ENCODE results near the gene CFAP99. TPM values are rescaled to one million over a fixed set of nuclear protein-coding genes. Genes with fewer than 3 reads are reported as not detected.

The CFAP99 gene
- total and polyA plus RNA-seq, 9 of the 15 experiments (the other 6 are each of a cell fraction or from before 2014, with no cell fraction given), result 0.07 to 0.18 (median 0.09) TPM; not detected in 6

DNA sequence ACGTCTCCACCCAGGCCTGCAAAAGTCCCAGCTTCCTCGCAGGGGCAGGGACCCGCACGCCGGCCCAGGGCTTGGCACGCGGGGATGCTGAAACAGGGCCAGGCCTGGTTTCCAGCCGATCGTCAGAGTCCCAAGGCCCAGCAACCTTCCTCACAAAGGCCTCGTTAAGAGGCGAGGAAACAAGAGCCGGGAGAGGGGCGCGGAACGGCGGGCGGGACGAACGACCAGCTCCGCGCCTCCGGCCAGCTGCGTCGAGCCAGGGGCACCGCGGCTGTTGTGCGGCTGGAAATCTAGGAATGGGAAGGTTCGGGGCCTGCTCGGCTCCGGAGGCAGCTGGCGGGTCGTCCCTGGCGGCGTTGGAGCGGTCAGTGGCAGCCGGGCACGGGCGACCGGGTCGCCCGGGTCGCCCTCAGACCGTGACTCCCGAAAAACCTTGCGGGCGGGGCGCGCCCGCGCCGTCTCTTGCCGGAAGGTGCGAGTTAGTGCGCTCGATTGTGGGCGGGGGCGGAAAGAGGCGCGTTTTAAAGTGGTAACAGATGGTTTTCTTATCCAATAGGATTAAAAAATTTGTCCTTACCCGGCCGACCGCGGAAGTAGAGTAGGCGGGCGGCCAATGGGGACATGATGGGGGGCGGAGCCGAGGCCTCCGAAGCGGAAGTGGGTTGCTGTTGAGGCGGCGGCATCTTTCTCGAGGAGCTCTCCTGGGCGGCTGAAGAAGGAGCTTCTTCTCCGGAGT lies 49.9 kb downstream of the CFAP99 start, which contains the start of gene RNF4 (continued):
- TF ChIP-seq, protein P1, sequence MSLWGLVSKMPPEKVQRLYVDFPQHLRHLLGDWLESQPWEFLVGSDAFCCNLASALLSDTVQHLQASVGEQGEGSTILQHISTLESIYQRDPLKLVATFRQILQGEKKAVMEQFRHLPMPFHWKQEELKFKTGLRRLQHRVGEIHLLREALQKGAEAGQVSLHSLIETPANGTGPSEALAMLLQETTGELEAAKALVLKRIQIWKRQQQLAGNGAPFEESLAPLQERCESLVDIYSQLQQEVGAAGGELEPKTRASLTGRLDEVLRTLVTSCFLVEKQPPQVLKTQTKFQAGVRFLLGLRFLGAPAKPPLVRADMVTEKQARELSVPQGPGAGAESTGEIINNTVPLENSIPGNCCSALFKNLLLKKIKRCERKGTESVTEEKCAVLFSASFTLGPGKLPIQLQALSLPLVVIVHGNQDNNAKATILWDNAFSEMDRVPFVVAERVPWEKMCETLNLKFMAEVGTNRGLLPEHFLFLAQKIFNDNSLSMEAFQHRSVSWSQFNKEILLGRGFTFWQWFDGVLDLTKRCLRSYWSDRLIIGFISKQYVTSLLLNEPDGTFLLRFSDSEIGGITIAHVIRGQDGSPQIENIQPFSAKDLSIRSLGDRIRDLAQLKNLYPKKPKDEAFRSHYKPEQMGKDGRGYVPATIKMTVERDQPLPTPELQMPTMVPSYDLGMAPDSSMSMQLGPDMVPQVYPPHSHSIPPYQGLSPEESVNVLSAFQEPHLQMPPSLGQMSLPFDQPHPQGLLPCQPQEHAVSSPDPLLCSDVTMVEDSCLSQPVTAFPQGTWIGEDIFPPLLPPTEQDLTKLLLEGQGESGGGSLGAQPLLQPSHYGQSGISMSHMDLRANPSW (CRISPR knock-in tag; IDR thresholded peaks at IDR 0.05), result no peak
- peak; percentile 77 for TF ChIP-seq ZFX (CRISPR knock-in tag; IDR thresholded peaks at IDR 0.05)
- peak; percentile 93 for TF ChIP-seq FOXM1 (IDR thresholded peaks at IDR 0.05; ENCODE audit: low read depth)
- TF ChIP-seq FOXM1 (CRISPR knock-in tag; IDR thresholded peaks at IDR 0.05; ENCODE audit: low read depth), result no peak
- TF ChIP-seq ZNF232 (CRISPR knock-in tag; IDR thresholded peaks at IDR 0.05), result no peak; the same call in 1 of the 2 replicates
- no peak for TF ChIP-seq RBM17 (IDR thresholded peaks at IDR 0.05; ENCODE audit: borderline replicate concordance, low read depth, low read length)
- no peak for TF ChIP-seq KAT8 (IDR thresholded peaks at IDR 0.05; ENCODE audit: low read depth)
- TF ChIP-seq ZNF644 (tag; IDR thresholded peaks at IDR 0.05; ENCODE audit: low read depth), result no peak
- peak; percentile 71 for TF ChIP-seq PML (IDR thresholded peaks at IDR 0.05; ENCODE audit: low read length)
- TF ChIP-seq ZNF780A (CRISPR knock-in tag; IDR thresholded peaks at IDR 0.05), result no peak
- TF ChIP-seq, protein P2, sequence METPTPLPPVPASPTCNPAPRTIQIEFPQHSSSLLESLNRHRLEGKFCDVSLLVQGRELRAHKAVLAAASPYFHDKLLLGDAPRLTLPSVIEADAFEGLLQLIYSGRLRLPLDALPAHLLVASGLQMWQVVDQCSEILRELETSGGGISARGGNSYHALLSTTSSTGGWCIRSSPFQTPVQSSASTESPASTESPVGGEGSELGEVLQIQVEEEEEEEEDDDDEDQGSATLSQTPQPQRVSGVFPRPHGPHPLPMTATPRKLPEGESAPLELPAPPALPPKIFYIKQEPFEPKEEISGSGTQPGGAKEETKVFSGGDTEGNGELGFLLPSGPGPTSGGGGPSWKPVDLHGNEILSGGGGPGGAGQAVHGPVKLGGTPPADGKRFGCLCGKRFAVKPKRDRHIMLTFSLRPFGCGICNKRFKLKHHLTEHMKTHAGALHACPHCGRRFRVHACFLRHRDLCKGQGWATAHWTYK (CRISPR knock-in tag; IDR thresholded peaks at IDR 0.05), result no peak; the same call in 1 of the 2 replicates
- TF ChIP-seq, protein P3, sequence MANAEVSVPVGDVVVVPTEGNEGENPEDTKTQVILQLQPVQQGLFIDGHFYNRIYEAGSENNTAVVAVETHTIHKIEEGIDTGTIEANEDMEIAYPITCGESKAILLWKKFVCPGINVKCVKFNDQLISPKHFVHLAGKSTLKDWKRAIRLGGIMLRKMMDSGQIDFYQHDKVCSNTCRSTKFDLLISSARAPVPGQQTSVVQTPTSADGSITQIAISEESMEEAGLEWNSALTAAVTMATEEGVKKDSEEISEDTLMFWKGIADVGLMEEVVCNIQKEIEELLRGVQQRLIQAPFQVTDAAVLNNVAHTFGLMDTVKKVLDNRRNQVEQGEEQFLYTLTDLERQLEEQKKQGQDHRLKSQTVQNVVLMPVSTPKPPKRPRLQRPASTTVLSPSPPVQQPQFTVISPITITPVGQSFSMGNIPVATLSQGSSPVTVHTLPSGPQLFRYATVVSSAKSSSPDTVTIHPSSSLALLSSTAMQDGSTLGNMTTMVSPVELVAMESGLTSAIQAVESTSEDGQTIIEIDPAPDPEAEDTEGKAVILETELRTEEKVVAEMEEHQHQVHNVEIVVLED (CRISPR knock-in tag; IDR thresholded peaks at IDR 0.05), result no peak
- no peak for TF ChIP-seq DPF2 (IDR thresholded peaks at IDR 0.05)
- TF ChIP-seq FOXA3 (CRISPR knock-in tag; conservative IDR thresholded peaks at IDR 0.05 in 1 of 2, IDR thresholded peaks at IDR 0.05 in 1 of 2), result peak in 1 of 2 experiments; percentile 79; a peak in 1 of 4 replicates
- TF ChIP-seq PTRF (tag; IDR thresholded peaks at IDR 0.05), result no peak
- TF ChIP-seq RBM22 (IDR thresholded peaks at IDR 0.05; ENCODE audit: low read depth, low read length, poor library complexity, severe bottlenecking), result no peak
- TF ChIP-seq, protein P4, sequence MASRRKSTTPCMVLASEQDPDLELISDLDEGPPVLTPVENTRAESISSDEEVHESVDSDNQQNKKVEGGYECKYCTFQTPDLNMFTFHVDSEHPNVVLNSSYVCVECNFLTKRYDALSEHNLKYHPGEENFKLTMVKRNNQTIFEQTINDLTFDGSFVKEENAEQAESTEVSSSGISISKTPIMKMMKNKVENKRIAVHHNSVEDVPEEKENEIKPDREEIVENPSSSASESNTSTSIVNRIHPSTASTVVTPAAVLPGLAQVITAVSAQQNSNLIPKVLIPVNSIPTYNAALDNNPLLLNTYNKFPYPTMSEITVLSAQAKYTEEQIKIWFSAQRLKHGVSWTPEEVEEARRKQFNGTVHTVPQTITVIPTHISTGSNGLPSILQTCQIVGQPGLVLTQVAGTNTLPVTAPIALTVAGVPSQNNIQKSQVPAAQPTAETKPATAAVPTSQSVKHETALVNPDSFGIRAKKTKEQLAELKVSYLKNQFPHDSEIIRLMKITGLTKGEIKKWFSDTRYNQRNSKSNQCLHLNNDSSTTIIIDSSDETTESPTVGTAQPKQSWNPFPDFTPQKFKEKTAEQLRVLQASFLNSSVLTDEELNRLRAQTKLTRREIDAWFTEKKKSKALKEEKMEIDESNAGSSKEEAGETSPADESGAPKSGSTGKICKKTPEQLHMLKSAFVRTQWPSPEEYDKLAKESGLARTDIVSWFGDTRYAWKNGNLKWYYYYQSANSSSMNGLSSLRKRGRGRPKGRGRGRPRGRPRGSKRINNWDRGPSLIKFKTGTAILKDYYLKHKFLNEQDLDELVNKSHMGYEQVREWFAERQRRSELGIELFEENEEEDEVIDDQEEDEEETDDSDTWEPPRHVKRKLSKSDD (conservative IDR thresholded peaks at IDR 0.05; ENCODE audit: low read length), result no peak
- no peak for TF ChIP-seq SNIP1 (IDR thresholded peaks at IDR 0.05; ENCODE audit: low read depth)
- TF ChIP-seq, protein P5, sequence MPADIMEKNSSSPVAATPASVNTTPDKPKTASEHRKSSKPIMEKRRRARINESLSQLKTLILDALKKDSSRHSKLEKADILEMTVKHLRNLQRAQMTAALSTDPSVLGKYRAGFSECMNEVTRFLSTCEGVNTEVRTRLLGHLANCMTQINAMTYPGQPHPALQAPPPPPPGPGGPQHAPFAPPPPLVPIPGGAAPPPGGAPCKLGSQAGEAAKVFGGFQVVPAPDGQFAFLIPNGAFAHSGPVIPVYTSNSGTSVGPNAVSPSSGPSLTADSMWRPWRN (IDR thresholded peaks at IDR 0.05; ENCODE audit: low read depth), result no peak
- TF ChIP-seq NFATC3 (IDR thresholded peaks at IDR 0.05), result no peak

Measured in K562 (cell line).